Lower leg skin (tissue), 3 donors: Measurements from ENCODE around the gene DUSP8.

Experiments used
- POLR2A ChIP-seq, 2 donors: fragments of 450-650 bp; IDR thresholded peaks; one replicate each; pipeline ENCODE4 v1.6.1; 2016 to 2017; ENCODE audit warnings: antibody characterized with exemption in 2 of 2, mild to moderate bottlenecking in 1 of 2, moderate library complexity in 1 of 2
- TF ChIP-seq, protein P1 (sequence below), 3 donors: fragments of 450-650 bp; IDR thresholded peaks; one replicate each; pipeline ENCODE4 v1.5.1; 2016; ENCODE audit warnings: antibody characterized with exemption in 3 of 3, mild to moderate bottlenecking in 3 of 3, moderate library complexity in 2 of 3

DNA sequence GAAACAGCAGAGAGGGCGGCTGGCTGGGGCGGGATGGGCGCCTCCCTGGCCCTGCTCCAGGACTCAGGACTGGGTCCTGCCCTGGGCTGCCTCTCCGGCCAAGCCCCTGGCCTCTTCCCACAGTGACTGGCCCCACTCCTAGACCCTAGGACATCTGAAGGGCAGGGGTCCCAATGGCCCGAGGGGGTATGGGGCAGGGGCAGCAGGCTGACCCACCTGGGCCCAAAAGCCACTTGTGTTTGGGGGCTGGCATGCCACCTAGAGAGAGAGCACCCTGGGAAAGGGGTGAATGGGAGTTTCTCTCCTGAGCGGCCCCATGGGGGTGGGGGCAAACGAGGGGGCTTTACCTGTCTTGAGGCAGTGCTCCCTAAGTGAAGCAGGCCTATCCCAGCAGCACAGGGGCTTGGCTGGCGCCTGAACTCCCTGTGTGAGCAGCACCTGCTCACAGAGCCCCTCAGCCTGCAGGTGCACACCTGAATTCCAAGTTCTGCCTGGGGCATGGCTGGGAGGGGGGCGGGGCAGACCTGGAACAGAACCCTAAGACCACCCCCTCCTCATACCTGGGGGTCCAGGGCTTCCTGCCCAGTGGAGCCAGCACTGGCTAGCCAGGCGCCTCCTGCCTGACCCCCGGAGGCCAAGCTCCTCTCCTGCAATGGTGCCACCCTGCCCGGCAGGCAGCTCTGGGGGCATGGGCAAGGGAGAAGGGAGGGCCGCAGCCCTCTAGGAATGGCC lies 16.9 kb downstream of the DUSP8 start:
- TF ChIP-seq, protein P1, sequence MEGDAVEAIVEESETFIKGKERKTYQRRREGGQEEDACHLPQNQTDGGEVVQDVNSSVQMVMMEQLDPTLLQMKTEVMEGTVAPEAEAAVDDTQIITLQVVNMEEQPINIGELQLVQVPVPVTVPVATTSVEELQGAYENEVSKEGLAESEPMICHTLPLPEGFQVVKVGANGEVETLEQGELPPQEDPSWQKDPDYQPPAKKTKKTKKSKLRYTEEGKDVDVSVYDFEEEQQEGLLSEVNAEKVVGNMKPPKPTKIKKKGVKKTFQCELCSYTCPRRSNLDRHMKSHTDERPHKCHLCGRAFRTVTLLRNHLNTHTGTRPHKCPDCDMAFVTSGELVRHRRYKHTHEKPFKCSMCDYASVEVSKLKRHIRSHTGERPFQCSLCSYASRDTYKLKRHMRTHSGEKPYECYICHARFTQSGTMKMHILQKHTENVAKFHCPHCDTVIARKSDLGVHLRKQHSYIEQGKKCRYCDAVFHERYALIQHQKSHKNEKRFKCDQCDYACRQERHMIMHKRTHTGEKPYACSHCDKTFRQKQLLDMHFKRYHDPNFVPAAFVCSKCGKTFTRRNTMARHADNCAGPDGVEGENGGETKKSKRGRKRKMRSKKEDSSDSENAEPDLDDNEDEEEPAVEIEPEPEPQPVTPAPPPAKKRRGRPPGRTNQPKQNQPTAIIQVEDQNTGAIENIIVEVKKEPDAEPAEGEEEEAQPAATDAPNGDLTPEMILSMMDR (IDR thresholded peaks at IDR 0.05), result no peak
- TF ChIP-seq POLR2A (IDR thresholded peaks at IDR 0.05), result no peak
